ENCODE data around the gene MST1. TPM values are rescaled to one million over a fixed set of nuclear protein-coding genes. Genes with fewer than 3 reads are reported as not detected.

MST1 gene
- total and polyA plus RNA-seq, 2 donors (not counting 1 experiment from before 2014, with no cell fraction given): 3.5 to 6.6 TPM

- DNase-seq (ENCODE audit: low read depth in 2 of 2): no peak
- H4K20me1 ChIP-seq (ENCODE audit: control insufficient read depth, extremely low read depth, insufficient read depth, low read length): no peaks in the 10 kb centered on the region
- H3K4me3 ChIP-seq (replicated peaks in 1 of 4; ENCODE audit: control extremely low read depth in 1 of 4, insufficient read depth in 1 of 4, low read depth in 3 of 4, low read length in 4 of 4): no peak overlapping the region
- no peak overlapping the region for H2AFZ ChIP-seq (ENCODE audit: low read length)
- H3K27ac ChIP-seq (ENCODE audit: insufficient read depth, low read length): no peak overlapping the region
- H3K4me2 ChIP-seq (ENCODE audit: extremely low read depth, insufficient read depth, low read length): no peak overlapping the region
- H3K9ac ChIP-seq (ENCODE audit: insufficient read depth, low read length): no peak overlapping the region
- H3K4me1 ChIP-seq (ENCODE audit: control insufficient read depth, extremely low read depth, insufficient read depth, low read length): no peaks in the 10 kb centered on the region
- H3K79me2 ChIP-seq (ENCODE audit: control insufficient read depth, insufficient read depth, low read length): no peaks in the 10 kb centered on the region
- TF ChIP-seq EZH2 (IDR thresholded peaks at IDR 0.05; ENCODE audit: low read length, missing control alignments): no peak
- TF ChIP-seq, protein P1, sequence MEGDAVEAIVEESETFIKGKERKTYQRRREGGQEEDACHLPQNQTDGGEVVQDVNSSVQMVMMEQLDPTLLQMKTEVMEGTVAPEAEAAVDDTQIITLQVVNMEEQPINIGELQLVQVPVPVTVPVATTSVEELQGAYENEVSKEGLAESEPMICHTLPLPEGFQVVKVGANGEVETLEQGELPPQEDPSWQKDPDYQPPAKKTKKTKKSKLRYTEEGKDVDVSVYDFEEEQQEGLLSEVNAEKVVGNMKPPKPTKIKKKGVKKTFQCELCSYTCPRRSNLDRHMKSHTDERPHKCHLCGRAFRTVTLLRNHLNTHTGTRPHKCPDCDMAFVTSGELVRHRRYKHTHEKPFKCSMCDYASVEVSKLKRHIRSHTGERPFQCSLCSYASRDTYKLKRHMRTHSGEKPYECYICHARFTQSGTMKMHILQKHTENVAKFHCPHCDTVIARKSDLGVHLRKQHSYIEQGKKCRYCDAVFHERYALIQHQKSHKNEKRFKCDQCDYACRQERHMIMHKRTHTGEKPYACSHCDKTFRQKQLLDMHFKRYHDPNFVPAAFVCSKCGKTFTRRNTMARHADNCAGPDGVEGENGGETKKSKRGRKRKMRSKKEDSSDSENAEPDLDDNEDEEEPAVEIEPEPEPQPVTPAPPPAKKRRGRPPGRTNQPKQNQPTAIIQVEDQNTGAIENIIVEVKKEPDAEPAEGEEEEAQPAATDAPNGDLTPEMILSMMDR (conservative IDR thresholded peaks at IDR 0.05 in 1 of 2, IDR thresholded peaks at IDR 0.05 in 1 of 2; ENCODE audit: low read depth in 1 of 2, low read length in 2 of 2): no peak
- H3K36me3 ChIP-seq (ENCODE audit: control insufficient read depth, insufficient read depth, low read length): peaks cover 24% of the 10 kb centered on the region
- H3K27me3 ChIP-seq (ENCODE audit: control insufficient read depth, insufficient read depth, low read length): no peaks in the 10 kb centered on the region
- H3K9me3 ChIP-seq (ENCODE audit: control insufficient read depth, insufficient read depth, low read depth, low read length): no peaks in the 10 kb centered on the region
These were observed 44.3 kb upstream of the MST1 start for GRCh38 chr3:49733551-49733950.

DNA sequence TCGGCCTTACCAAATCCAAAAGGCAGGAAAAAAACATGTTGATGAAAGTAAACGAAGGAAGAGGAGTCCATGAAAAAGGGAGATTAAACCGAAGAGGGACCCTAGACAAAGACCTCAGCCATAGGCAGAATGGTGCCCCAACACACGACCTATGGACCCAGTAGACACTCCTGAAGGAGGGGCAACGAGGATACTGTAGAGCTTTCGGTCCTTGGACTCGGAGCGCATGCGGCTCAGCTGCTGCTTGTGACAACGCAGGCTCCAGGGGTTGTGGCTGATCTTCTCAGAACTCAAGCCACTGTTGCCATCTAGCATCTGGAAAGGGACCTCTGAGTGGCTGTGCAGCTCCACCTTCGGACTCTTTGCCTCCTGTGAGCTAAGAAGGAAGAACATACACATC lies 43.3 kb upstream of the MST1 start:
- no peak overlapping the region for H3K4me3 ChIP-seq (replicated peaks in 1 of 4; ENCODE audit: control extremely low read depth in 1 of 4, insufficient read depth in 1 of 4, low read depth in 3 of 4, low read length in 4 of 4)
- H2AFZ ChIP-seq (ENCODE audit: low read length): no peak overlapping the region
- H3K9ac ChIP-seq (ENCODE audit: insufficient read depth, low read length): no peak overlapping the region
- no peaks in the 10 kb centered on the region for H4K20me1 ChIP-seq (ENCODE audit: control insufficient read depth, extremely low read depth, insufficient read depth, low read length)
- TF ChIP-seq EZH2 (IDR thresholded peaks at IDR 0.05; ENCODE audit: low read length, missing control alignments): no peak
- TF ChIP-seq, protein P1 (conservative IDR thresholded peaks at IDR 0.05 in 1 of 2, IDR thresholded peaks at IDR 0.05 in 1 of 2; ENCODE audit: low read depth in 1 of 2, low read length in 2 of 2): no peak
- no peak for DNase-seq (ENCODE audit: low read depth in 2 of 2)
- H3K4me1 ChIP-seq (ENCODE audit: control insufficient read depth, extremely low read depth, insufficient read depth, low read length): no peaks in the 10 kb centered on the region
- H3K27me3 ChIP-seq (ENCODE audit: control insufficient read depth, insufficient read depth, low read length): no peaks in the 10 kb centered on the region
- peaks cover 24% of the 10 kb centered on the region for H3K36me3 ChIP-seq (ENCODE audit: control insufficient read depth, insufficient read depth, low read length)
- H3K79me2 ChIP-seq (ENCODE audit: control insufficient read depth, insufficient read depth, low read length): no peaks in the 10 kb centered on the region
- H3K27ac ChIP-seq (ENCODE audit: insufficient read depth, low read length): no peak overlapping the region
- H3K4me2 ChIP-seq (ENCODE audit: extremely low read depth, insufficient read depth, low read length): no peak overlapping the region
- H3K9me3 ChIP-seq (ENCODE audit: control insufficient read depth, insufficient read depth, low read depth, low read length): no peaks in the 10 kb centered on the region

DNA sequence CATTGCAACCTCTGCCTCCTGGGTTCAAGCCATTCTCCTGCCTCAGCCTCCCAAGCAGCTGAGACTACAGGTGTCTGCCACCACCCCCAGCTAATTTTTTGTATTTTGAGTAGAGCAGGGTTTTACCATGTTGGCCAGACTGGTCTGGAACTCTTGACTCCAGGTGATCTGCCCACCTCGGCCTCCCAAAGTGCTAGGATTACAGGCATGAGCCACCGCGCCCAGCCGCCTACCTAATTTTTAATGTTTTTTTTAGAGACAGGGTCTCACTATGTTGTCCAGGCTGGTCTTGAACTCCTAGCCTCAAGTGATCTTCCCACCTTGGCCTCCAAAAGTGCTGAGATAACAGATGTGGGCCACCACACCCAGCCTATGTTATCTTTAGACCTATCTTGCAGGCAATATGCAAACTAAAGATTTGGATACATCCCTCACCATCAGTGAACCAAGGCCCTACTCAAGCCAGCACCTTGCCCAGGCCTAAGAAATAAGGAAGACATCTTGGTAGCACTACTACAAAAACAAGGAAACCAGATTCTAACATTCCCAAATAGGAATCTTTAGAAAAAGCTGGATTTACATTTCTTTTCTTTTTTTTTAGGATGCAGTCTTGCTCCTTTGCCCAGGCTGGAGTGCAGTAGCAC lies 40.8 kb upstream of the MST1 start:
- Histone ChIP-seq H3K9me3 (ENCODE audit: control insufficient read depth, insufficient read depth, low read depth, low read length) (no peaks in the 10 kb centered on the region), H3K4me2 (ENCODE audit: extremely low read depth, insufficient read depth, low read length) (no peak overlapping the region), H4K20me1 (ENCODE audit: control insufficient read depth, extremely low read depth, insufficient read depth, low read length) (no peaks in the 10 kb centered on the region), H3K4me1 (ENCODE audit: control insufficient read depth, extremely low read depth, insufficient read depth, low read length) (no peaks in the 10 kb centered on the region), H3K4me3 (replicated peaks in 1 of 4; ENCODE audit: control extremely low read depth in 1 of 4, insufficient read depth in 1 of 4, low read depth in 3 of 4, low read length in 4 of 4) (no peak overlapping the region), H2AFZ (ENCODE audit: low read length) (no peak overlapping the region), H3K79me2 (ENCODE audit: control insufficient read depth, insufficient read depth, low read length) (no peaks in the 10 kb centered on the region), H3K36me3 (ENCODE audit: control insufficient read depth, insufficient read depth, low read length) (peaks cover 27% of the 10 kb centered on the region), H3K27me3 (ENCODE audit: control insufficient read depth, insufficient read depth, low read length) (no peaks in the 10 kb centered on the region), H3K9ac (ENCODE audit: insufficient read depth, low read length) (no peak overlapping the region), H3K27ac (ENCODE audit: insufficient read depth, low read length) (no peak overlapping the region)
- no peak for TF ChIP-seq EZH2 (IDR thresholded peaks at IDR 0.05; ENCODE audit: low read length, missing control alignments)
- TF ChIP-seq, protein P1 (conservative IDR thresholded peaks at IDR 0.05 in 1 of 2, IDR thresholded peaks at IDR 0.05 in 1 of 2; ENCODE audit: low read depth in 1 of 2, low read length in 2 of 2): no peak
- no peak for DNase-seq (ENCODE audit: low read depth in 2 of 2)
